GM19240 (cell line): Measurements from ENCODE around the gene TNFRSF6B.
"Not testable (repeated sequence)": the region's sequence is repeated elsewhere in the genome, so short reads cannot be mapped to it uniquely, and the experiment has no call there.

Source experiments
- DNase-seq: peaks from one replicate; pipeline ENCODE4 v3.0.0; 2011; ENCODE audit warnings: low spot score; ENCODE audit not compliant: insufficient read length

TNFRSF6B gene

GRCh38 chr20:63661959-63662812, 34.3 kb upstream of the TNFRSF6B start:
- DNase-seq = no peak

DNA sequence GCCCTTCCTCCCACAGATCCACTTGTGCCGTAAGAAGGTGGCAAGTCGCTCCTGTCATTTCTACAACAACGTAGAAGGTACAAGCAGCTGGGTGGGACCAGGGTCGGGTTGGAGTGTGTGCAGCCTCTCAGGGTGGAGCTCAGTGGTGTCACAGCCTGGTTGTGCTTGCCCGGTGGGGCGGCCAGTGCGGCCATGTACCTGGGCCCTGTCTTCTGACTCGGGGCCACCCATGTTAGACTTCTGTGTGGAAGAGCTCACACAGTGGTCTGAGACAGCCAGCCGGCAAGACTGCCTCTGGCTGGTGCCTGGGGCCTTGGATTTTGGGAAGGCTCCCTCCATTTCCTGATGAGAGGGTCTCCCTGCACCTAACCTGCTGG, 33.7 kb upstream of the TNFRSF6B start:
- DNase-seq = no peak

GRCh38 chr20:63663332-63664066, 33.0 kb upstream of the TNFRSF6B start:
- no peak for DNase-seq

GRCh38 chr20:63664143-63664851, 32.2 kb upstream of the TNFRSF6B start:
- no peak for DNase-seq

- no peak for DNase-seq
Observed at GRCh38 chr20:63664861-63665594, 31.4 kb upstream of the TNFRSF6B start.

- no peak for DNase-seq
Observed at GRCh38 chr20:63665708-63666107, 30.7 kb upstream of the TNFRSF6B start.

- DNase-seq = no peak
Observed at GRCh38 chr20:63667858-63668257, 28.6 kb upstream of the TNFRSF6B start.

DNA sequence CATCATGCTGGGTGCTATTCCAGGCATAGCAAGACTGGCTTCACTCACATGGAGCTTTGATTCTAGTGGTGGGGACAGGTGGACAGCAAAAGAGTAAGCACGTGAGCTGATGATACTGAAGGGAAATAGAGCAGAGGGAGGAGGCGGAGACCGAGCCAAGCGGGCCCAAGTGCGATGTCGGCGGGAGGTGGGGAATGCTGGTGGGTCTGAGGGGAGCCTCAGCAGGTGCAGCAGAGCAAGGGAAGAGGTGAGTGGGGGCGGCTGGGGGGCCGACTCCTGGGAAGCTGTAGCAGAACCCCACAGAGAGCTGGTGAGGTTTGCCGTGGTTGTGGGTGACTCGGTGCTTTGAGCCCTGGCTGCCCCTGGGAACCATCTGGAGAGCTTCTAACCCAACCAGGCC, 28.1 kb upstream of the TNFRSF6B start:
- DNase-seq = no peak

DNA sequence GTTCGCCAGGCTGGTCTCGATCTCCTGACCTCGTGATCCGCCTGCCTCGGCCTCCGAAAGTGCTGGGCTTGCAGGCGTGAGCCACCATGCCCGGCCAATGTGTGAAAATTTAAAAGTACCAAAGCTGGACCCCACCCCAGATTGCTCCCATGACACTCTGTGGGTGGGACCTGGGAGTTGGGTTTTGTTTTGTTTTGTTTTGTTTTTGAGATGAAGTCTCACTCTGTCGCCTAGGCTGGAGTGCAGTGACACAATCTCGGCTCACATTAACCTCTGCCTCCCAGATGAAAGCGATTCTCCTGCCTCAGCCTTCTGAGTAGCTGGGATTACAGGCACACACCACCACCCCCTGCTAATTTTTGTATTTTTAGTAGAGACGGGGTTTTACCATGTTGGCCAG, 24.8 kb upstream of the TNFRSF6B start:
- not testable (repeated sequence) for DNase-seq

DNA sequence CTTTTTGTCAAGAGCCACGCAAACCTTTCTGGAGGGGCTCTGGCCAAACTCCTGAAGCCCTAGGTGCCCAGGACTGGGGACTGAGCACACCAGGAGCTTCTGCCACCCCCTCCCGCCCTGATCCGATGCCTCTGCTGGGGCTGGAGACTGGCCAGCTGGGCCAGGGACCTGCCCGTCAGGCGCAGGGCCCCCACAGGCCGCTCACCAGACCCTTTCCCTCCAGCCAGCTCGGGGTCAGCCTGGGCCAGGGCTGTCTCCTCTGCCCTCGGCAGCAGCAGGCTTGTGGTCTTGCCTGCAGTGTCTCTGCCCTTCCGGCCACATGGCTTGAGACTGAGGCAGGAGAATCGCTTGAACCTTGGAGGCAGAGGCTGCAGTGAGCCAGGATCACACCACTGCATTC, 23.8 kb upstream of the TNFRSF6B start:
- no peak for DNase-seq

- DNase-seq = no peak
Observed at GRCh38 chr20:63673951-63674350, 22.5 kb upstream of the TNFRSF6B start.

- DNase-seq = no peak
Observed at GRCh38 chr20:63675681-63676368, 20.6 kb upstream of the TNFRSF6B start.

DNA sequence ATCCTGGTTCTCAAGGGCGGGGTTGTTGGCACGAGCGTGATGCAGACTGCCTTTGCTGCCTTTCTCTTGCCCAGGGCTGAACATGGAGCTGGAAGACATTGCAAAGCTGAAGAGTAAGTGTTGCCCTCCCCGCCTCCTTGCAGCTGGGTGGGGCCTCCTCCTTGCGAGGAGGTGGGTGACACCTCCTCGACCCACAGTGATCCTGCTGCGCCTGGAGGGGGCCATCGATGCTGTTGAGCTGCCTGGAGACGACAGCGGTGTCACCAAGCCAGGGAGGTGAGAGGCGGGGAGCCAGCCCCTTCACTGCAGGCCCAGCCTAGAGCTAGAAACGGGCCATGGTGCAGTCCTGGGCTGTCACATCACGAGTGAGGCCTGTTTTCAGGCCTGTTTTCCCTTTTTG, 18.4 kb upstream of the TNFRSF6B start:
- no peak for DNase-seq

DNA sequence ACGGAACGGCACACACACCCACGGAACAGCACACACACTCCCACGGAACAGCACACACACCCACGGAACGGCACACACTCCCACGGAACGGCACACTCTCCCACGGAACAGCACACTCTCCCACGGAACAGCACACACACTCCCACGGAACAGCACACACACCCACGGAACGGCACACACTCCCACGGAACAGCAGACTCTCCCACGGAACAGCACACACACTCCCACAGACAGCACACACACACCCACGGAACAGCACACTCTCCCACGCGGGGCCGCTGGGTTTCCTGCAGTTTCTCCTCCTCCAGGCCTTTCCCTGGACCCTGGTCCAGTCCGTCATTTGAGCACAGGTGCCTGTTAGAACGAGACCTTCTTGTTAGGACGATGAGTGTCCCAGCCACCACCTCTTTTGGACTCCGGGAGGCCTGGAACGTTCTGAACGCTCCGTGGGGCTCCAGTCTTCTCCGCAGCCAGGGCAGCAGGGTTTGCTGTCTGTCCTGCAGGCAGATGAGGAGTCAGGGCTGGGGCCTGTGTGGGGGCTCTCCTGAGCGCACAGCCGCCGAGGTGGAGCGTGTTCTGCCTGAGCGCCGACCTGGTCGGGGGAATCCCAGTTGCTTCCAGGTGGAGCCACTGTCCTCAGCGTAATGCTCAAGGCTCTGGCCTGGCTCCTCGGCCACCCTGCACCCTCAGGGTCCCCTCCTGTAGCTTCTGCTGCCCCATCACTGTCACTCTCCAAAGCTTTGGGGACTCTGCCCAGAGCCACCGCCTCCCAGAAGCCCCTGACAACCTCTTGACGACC, 17.6 kb upstream of the TNFRSF6B start:
- DNase-seq = no peak

GRCh38 chr20:63679799-63680305, 16.6 kb upstream of the TNFRSF6B start:
- no peak for DNase-seq

DNA sequence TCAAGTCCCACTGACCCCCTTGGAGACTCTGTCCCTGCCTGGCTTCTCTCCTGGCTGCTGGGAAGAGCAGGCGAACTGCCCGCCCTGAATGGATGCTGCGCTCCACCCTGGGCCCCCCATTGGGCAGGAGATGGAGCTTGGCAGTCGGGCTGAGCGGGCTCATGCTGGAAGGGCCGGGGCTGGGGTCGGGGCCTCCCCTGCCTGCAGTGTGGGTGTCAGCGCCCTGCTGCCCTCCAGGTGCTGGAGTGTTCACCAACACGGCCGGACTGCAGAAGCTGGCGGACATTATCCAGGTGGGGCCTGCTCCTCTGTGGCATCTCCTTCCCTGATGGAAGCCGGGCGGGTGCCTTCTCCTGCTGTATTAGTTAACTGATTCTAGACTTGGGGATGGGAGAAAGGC, 16.0 kb upstream of the TNFRSF6B start:
- no peak for DNase-seq

DNA sequence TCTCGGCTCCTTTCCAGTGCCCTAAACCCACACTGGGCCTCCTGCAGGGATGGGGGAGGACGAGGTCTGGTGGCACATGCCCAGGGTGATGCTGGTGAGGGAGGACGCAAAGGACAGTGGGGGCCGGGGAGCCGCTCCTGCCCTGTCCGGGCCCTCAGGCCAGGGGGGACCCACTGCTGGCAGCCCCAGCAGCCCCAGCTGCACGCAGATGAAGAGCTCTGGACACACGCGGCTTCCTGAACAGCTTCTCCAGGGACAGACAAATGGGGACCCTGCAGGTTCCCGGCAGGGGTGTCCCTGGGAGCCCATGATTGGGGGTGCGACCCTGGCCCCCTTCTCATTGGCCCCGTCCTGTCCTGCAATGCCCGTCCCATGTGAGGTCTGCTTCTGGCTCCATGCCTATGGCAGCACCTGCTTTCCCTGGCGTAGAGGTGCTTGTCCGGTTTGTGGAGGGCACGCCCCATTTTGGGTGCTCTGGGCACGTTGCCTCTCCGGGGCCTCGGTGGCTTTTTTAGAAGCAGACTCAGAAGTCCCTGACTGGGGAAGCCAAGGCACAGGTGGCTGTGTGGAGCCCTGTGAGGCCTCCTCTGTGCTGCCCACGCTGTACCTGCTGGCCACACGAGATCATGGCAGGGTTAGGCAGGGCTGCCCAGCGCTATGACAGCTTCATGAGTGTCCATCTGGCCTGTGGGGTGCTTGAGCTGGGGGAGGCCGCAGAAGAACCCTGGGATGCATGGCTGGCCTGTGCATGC, 15.4 kb upstream of the TNFRSF6B start:
- DNase-seq = no peak

DNA sequence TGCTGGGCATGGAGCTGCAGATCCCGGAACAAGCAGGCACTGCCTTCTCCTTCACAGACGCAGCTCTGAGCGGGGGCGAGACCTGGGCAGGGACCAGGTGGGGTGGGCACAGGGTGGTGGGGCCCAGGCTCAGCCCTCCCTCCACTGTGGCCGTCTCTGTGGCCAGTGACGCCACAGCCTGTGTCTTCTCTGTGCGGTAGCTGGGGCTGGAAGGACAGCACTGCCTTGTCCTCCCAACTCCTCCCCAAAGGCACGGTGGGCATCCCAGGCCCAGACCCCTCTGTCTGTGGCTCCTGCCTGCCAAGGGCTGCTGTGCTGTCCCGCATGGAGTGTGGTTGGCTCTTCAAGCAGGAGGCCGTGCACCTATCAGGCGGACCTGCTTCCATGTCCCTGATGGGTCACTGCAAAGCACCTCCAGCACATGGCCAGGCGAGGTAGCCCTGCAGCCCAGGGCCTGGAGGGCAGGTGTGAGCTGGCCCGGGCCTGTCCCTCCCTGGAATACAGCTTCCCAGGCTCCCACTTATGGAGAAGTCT, 14.8 kb upstream of the TNFRSF6B start:
- DNase-seq = no peak
